HG03432 (cell line): Measurements from ENCODE around the gene WNT11.

Experiments
- ATAC-seq: cut with Tn5 transposase; IDR thresholded peaks from one replicate; pipeline ENCODE4 v1.9.1; 2021; ENCODE audit warnings: mild to moderate bottlenecking, moderate library complexity; ENCODE audit not compliant: unreplicated experiment

WNT11 gene

DNA sequence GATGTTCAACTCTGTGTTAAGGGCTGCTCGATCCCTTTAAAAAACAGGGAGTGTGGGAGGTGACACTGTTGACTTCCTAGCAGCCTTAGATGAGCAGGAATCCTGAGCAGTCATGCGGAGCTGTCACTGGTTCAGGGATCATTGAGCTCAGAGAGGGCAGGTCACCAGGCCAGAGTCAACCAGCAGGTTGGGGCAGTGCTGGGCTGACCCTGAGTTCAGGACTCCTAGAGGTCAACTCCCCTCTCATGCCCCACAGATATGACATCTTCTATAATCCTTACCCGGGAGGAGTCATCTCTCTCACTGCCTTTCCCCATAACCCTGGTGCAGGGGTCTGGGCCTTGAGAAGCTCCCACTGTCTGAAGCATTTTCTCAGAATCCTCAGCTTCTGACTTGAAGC, 12.9 kb upstream of the WNT11 start:
- ATAC-seq: no peak

DNA sequence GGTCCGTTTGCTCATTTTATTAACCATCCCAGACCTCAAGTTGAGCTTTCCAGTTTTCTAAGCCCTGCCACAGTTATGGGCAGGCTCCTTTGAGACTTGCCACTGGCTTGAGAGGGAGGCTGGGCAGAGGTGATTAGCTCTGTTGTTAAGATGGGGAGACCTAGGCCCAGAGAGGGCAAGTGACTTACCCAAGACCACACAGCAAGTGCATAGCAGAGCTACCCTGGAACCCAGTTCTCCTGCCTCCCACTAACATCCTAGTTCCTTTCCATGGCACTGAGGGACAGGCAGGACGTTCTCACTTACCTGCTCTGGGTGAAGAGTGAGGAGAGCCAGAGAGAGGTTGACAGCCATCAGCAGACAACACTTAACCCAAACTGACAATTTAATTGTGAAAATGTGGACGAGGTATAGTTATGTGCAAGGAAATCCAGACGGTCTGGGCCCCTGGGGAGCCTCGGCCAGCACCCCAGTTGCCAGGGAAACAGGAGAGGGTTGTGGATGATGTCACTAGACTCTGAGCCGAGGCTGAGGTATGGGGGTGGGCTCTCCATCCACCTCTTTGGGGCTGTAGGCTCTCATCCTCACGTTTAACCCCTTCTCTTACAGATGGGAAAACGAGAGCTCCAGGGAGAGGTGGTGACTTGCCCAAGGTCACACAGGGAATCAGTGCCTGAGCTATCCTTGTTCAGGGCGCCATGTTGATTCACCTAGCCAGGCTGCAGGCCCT, 12.3 kb upstream of the WNT11 start:
- no peak for ATAC-seq

DNA sequence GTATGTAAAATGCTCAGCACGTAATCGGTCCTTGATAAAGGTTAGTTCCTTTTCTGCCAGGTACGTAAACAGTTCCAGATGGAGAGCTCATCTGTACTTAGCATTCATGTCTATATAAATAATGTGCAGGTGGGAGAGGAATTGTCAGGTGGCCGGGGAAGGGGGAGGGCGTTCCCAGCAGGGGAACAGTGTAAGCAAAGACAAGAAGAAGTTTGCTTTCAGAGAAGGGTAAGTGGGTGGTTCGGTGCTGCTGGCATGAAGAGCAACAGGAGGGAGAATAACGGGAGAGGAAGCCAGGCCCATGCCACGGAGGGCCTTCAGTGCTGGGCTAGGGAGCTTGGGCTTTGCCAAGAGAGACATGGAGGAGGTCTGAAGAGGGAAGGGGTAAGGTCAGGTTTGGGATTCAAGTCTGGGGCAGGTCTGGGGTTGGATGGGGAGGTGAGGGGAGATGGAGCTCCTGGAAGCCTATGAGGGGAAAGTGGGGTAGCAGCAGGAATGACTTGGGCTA, 11.4 kb upstream of the WNT11 start:
- ATAC-seq: no peak

DNA sequence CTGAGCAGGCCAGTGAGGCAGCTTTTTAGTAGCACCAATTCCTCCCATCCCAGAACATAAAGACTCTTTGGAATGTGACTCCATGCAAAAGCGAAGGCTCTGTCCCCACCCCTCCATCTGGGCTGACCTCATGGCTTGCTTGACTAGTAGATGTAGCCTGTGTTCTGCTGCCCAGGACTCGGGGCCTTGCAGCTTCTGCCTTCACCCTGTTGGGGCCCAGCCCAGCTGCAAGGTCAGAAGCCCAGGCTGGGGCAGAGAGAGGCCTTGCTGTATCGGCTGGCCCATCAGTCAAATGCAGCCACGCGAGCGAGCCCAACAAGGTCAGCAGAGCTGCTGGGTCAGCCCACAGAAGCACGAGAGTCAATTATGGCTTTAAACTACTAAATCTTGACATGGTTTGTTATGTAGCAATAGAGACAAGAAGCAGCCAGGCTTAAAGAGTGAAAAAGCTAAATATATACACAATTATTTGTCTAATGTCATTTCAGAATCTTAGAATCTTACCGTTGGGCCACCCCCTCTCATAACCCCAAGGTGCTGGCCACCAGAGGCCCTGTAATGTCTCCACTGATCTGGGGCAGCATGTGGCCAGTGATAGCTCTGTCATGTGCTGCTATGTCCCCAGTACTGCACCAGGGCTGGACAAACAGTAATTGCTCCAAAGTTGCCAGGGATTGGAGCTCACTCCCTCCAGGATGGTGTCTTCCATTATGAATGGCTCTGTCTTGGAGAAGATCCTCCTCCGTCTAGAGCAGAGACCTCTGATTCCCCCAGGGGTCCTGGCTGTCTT, 10.4 kb upstream of the WNT11 start:
- no peak for ATAC-seq

DNA sequence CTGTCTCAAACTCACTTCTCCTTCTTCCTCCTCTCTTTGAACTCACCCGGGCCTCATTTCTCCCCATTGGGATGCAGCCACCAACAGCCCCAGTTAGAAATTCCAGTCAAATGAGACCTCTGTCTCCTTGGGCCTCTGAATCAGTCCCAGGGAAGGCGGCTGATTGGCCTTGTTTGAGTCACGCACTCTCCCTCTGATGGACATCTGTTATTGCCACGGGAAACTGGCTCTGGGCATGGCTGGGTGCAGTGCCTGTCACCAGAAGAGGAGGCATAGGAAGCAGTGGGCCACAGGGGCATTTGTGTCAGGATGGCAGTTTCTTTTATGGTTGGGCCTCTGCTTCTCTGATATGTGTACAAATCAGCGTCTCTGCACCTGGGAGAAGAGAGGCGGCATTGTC, 9.6 kb upstream of the WNT11 start:
- ATAC-seq: no peak

DNA sequence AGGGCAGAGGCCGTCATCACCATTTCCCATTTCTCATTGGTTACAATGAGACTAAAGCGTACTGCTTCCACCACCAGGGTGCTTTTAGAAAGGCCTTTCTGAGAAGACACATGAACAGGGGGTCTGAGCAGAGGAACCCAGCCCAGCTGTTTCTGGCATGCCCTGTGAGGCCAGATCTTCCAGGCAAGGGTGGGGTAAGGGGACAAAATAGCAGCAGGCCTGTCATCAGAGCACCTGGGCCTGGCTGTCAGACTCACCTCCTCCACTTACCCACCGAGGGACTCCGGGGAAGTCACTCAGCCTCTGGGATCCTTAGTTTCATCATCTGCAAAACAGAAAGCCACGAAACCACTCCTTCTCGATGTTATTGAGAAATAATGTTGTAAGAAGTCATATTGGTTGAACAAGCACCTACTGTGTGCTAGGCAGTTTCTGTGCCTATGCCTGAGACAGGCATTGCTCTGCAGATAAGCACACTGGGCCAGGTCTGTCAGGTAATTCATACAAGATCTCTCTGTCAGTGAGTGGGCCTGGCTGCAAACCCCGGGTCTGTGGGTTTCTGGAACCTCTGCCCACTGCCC, 8.8 kb upstream of the WNT11 start:
- ATAC-seq: no peak

DNA sequence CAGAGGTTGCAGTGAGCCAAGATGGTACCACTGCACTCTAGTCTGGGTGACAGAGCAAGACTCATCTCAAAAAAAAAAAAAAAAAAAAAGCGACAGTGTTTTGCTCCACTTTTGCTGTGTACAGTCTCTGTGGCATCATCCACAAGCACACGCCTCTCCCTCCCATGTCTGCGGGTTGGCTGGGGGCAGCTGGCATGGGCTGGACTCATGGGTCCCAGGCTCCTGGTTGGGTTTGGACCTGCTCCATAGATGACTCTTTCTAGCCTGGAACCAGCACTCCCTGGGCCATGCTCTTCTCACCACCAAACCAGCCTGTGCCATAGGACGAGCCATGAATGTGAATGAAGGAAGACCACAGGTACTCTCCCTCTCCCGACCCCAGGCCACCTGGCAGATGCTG, 7.9 kb upstream of the WNT11 start:
- ATAC-seq: no peak

DNA sequence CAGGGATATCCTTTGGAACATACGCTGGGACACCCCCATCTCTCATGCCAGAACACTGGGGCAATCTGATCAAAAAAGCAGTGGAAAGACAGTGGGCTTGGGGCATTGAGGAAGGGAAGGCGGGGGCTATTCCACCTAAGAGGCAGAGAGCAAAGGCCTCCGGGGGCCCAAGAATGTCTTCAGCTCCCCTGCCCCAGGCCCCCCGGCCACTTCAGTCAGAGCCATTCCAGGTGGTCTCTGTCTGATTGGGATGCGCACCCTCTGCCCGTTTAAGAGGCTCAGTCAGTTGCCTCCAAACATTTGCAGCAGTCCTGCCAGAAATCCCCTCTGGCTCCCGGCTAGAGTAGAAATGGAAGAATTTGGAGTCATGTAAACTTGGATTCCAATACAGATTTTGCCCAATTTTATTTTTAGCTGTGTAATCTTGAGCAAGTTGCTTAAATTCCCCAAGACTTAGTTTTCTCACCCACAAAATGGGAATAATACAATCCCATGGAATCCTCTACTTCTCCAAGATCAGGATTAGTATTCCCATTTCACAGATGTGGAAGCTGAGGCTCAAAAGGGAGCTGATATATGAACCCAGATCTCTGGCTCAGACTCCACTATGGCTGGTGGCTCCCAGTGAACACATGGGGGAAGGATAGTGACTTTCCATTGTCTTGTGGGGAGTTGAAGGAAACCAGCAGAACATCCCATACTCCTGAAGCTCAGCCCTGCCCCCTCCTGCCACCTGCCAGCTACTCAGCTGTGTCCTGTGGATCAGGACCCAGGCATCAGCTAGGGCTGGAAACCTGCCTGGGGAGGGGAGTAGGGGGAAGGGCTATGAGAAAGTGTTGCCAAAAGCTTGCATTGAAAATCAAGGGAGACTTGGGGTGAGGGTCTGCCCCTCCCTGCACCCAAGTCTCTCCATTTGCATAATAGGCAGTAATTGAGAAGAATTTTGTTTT, 6.1 kb upstream of the WNT11 start:
- ATAC-seq: no peak

DNA sequence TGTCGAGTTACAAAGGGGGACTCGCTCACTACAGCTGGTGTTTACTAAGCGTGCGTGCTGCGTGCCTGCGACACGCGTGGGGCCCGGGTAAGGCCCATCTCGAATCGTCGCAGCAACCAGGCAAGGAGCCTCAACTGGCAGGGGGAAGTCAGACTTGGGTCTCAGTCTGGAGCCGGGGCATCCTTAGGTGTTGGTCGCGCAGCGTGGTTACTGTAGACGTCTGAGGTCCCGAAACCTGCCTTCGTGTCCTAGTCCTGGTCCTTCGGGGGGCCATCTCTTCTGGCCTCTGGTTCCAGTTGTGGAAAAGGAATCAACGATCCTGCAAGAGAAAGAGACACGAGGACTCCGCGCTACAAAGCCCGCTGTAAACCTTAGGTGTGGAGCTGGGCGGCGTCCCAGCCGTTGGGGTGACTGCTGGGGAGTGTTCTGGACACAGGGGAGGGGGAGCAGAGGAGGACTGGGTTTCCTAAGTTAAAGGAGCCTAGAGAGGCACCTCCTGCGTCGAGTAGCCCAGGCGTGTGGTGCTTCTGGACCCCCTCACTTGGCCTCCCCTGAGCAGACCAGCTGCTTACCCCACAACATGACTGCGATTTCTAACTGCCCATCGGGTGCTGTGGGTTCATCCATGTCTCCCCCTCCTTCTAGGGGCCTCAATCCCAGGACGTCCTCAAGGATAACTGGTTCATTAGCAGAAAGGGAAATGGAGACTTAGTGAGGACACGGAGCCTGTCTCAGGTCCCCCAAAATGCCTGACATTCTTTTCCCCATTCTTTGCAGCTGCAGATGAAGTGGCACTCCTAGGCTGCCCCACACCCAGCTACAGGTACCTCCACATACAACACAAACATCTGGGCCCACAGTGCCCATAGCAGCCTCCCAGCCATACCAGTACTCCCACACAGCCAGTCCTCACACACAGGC, 4.9 kb upstream of the WNT11 start:
- ATAC-seq: no peak

DNA sequence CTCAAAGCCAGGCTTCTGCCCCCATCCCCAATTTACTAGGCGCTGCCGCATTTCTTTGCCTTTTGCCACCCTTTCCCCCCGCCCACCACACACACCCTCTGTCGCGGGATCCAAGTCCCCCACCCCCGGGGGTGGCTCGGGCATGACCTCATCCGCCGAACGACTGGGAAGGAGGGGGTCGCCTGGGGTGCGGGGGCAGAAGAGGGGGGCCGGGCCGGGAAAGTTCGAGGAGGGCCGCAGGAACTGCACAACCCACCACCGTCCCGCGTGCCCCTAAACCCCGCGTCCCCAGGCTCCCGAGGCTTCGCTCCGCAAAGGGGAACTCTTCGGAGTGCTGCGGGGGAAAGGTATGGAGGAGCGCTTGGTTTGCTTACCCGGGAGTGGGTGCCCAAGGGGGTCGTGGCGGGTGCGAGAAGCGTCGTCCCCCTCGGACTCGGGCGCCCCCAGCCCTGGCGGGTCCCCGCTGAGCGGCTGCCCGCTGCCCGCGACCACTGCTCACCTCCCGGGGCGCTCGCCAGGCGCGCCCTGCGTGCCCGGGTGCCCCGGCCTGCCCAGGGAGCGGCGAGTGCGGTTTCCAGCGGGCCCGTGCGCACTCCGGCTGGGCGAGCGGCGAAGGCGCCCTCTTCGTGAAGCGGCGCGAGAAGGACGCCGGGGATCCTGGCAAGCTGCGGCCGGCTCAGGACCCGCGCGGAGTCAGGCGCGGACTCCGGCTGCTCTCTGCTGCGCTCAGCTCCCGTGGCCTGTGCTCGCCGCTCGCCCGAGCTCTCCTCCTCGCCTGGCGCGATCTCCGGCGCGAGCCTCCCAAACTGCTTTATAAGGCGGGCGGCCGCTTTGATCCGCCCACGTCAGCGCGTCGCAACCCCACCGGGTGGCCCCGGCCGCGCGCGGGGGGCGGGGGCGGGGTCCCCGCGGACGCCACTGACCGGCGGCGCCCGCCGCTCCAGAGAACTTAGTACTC, 4.0 kb upstream of the WNT11 start:
- ATAC-seq: no peak

DNA sequence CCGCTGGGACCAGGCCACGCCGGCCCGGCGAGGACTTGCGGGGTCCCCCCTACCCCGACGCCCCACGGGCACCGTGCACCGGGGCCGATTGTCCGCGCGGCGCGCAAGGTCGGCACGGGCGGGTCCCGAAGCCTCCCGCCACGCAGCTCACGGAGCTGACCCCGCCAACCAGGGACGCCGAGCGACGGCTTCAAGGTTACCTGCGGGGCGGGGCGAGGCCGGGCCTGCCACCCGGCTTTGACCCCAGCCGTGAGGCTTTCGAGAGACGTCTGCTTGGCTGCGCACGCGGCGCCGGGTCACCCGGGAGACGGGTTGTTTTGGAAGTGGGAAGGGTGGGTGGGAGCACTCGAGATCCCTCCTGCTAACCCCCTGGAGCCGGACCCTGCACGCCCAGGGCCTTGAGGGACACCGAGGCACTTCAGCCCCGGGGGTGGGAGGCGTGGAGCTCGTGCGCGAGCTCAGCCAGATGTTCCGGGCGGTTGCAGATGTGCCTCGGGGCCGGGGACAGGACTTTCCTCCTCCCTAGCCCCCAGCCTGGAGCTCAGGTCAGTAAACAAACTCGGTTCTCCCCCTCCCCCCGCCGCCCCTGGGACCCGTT, 3.2 kb upstream of the WNT11 start:
- ATAC-seq: peak; percentile 2

DNA sequence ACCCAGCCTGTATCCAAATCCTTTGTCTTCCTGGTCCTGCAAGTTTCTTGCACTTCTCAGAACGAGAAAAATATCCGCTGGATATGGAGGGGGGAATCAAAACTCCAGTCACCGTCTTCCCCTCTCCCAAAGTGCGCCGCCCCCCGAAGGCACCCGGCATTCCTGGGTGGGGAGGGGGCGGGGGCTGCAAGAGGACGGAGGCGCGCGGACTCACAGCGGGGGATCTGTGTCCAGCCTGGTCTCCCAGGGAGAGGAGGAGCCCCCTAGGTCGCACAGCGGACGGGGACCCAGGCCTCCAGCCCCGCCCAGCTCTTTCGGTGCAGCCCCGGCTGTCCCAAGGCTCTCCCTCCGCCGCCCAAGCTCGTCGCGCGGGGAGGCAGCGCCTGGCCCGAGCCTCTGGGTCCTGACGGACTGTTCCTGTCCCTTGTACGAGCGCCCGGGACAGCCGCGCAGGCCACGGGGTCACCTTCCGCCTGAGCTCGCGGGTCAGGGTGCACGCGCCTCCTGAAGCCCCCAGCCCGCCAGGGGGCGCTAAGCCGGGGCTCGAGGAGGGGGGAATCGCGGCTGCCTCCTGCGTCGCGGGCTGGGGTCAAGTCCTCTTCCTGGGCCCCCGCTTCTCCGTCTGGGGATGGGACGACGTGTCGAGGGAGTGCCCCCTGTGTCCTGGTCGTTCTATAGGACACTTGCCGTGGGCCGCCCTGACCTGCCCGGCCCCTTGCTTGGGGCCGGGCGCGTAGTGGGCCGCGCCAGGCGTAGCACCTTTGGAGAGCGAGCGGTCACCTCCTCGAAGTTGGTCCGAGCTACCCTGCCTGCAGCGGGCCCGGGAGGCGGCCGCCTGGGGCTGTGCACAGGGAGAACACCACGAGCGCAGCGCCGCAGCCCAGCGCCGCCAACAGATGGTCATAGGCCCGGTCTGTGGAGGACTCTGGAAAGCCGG, 2.4 kb upstream of the WNT11 start:
- ATAC-seq: peak; percentile 41

DNA sequence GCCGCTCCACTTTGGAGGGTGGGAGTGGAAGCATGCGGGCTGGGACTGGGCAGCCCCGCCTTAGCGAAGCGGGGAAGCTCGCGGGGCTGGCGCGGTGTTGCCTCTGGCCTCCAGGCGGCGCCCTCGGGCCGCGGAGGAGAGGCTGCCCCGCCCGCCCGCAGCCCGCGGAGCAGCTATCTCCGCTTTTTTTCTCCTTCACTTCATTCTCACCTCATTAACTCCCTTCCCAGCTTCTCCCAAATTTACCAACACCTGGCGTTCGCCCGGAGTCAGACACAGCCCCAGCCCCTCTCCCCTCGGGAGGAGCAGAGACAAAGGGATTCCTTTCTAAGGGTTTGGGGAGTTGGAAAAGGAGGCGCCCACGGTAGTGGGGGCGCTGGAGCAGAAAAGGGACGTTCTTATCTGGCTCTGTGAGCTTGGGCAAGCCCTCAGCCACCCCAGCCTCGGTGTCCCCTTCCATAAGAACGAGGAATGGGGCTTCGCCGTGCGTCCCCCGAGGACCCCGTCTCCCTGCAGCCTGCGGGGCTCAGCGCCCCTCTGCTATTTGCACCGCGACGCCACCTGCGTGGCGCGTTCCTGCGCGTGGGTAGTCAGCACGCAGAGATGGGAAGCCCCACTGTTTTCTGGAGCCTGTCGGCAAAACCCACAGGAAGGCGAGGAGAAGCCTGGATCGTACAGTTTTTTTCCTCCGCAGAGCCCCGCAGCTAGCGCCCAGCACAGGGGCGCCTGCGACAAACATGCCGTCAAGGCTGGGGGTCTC, 1.5 kb upstream of the WNT11 start:
- peak; percentile 55 for ATAC-seq

DNA sequence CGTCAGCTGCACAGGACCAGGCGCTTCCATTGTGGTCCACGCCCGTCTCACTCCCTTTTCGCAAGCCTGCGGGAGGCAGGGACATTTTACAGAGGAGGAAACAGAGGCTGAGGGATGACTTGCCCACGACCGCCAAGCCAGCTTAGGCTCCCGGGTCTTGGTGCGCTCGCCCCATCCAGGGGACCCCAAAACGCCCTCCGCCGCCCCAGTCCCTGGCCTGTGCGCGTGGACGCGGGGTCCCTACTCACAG, 300 bp downstream of the WNT11 start:
- ATAC-seq: no peak

DNA sequence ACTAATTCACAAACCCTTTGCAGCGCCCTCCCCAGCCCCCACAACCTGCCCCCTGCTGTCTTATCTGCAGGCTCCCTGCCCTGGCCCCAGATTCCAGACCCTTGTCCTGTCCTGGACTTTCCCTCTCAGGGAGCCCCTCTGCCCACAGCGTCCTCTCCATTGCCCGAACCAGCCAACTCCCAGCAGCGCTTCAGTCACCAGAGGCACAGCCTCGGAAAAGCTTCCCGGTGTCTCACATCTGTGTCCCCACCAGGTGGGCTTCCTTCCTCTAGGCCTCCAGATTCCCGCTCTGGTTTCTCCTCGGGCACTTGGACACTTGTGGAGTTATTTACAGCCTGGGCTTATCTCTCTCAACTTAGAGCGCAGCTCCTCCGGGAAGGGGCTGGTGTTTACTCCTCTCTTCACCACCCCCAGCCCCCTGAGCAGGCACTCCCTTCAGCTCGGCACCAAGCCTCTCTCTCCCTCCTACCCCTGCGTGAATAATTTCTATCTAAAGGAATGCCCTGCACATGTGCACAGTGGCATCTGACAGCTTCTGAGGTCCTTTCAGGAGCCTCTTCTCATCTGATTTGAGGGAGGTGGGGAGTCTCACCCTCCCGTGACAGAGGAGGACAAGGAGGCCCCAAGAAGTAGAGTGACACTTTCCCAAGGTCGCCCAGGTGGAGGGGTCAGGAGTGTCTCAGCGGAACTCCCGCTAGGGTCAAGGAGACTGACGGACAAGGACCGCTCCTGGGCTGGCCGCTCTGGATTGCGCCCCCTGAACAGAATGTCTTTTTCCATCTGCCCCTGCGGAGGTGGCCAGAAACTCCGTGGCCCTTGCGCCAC, 838 bp downstream of the WNT11 start:
- no peak for ATAC-seq

DNA sequence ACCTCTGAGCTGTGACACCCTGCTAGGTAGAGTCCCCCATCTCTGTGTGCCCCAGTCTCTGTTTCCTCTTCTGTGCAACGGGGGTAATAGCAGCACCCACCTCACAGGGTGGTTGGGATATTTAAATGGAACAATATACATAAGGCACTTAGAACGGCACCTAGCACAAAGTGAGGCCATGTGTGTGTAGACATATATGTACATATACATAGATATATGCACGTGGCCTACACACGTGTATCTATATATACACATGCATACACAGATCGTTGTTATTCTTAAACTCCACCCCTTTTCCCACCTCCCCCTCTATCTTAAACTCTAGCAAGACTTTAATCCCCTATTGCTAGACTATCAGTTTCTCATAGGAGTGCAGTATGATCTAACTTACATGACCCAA, 2.4 kb downstream of the WNT11 start:
- no peak for ATAC-seq
